ENCODE measurements around the gene DSP.
A peak's percentile ranks its signal among the peaks of the same experiment; 100 is the strongest.

Gene DSP

DNA sequence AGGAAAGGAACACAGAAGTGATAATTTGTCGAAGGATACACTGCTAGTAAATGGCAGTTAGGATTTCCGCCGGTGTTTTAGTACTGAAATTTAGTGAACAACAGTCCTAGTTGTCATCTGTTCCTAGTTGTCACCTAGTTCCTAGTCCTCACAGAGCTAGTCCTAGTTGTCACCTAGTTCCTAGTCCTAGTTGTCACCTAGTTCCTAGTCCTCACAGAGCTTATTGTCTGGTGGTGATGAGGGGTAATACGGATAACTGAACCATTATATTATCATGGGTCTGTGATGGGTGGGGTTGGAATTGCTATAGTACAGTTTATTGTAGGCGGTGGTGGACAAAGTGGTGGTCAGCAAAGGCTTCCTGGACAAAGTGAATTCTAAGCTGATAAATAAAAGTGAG is 50.3 kb downstream of the DSP start:
- Histone ChIP-seq H2AFZ (ENCODE audit: low read length) (no peak overlapping the region), H3K4me2 (ENCODE audit: low read depth, low read length, poor library complexity, severe bottlenecking) (peak overlapping the region; percentile 99), H3K4me1 (ENCODE audit: insufficient read depth, low read length, poor library complexity, severe bottlenecking) (peaks cover 43% of the 10 kb centered on the region), H3K79me2 (ENCODE audit: insufficient read depth, low read length) (peaks cover 55% of the 10 kb centered on the region), H4K20me1 (ENCODE audit: insufficient read depth, low read length, poor library complexity, severe bottlenecking) (peaks cover 43% of the 10 kb centered on the region), H3K36me3 (ENCODE audit: insufficient read depth, low read length) (peaks cover 16% of the 10 kb centered on the region; the same call in 1 of the 2 replicates), H3K9ac (ENCODE audit: low read depth, low read length, poor library complexity, severe bottlenecking) (peak overlapping the region; percentile 93), H3K9me2 (replicated peaks; ENCODE audit: low read depth, low read length) (no peaks in the 10 kb centered on the region), H3K4me3 (ENCODE audit: low read length, poor library complexity, severe bottlenecking) (peak overlapping the region; percentile 92), H3K27me3 (ENCODE audit: insufficient read depth, low read length, poor library complexity, severe bottlenecking) (no peaks in the 10 kb centered on the region), H3K9me3 (ENCODE audit: insufficient read depth, low read depth, low read length) (no peaks in the 10 kb centered on the region), H3F3A (ENCODE audit: low read depth) (no peaks in the 10 kb centered on the region)
- TF ChIP-seq, protein P1, sequence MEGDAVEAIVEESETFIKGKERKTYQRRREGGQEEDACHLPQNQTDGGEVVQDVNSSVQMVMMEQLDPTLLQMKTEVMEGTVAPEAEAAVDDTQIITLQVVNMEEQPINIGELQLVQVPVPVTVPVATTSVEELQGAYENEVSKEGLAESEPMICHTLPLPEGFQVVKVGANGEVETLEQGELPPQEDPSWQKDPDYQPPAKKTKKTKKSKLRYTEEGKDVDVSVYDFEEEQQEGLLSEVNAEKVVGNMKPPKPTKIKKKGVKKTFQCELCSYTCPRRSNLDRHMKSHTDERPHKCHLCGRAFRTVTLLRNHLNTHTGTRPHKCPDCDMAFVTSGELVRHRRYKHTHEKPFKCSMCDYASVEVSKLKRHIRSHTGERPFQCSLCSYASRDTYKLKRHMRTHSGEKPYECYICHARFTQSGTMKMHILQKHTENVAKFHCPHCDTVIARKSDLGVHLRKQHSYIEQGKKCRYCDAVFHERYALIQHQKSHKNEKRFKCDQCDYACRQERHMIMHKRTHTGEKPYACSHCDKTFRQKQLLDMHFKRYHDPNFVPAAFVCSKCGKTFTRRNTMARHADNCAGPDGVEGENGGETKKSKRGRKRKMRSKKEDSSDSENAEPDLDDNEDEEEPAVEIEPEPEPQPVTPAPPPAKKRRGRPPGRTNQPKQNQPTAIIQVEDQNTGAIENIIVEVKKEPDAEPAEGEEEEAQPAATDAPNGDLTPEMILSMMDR (conservative IDR thresholded peaks at IDR 0.05; ENCODE audit: low read length), result no peak
- no peak for TF ChIP-seq EZH2phosphoT487 (IDR thresholded peaks at IDR 0.05; ENCODE audit: borderline replicate concordance)

DNA sequence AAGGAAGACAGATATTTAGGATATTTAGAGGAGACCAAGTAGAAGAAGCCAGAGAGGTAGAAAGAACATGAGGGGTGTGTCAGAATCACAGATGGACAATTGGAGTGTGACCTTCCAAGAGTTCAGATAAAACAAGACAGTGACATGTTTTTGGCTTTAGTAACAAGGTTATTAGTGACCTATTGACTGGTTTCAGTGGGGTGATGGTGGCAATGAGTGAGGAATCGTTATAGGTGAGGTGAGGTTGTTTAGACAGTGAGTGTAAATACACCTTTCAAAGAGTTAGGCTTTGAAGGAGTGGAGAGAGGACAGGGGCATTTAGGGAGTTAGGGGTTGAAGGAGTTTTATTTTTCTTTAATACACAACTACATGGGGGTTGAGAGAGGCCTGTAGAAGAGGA is 51.8 kb downstream of the DSP start:
- no peak overlapping the region for H2AFZ ChIP-seq (ENCODE audit: low read length)
- peaks cover 46% of the 10 kb centered on the region for H3K4me1 ChIP-seq (ENCODE audit: insufficient read depth, low read length, poor library complexity, severe bottlenecking)
- peak overlapping the region; percentile 92 for H3K4me3 ChIP-seq (ENCODE audit: low read length, poor library complexity, severe bottlenecking)
- H3K36me3 ChIP-seq (ENCODE audit: insufficient read depth, low read length), result peaks cover 22% of the 10 kb centered on the region; the same call in 1 of the 2 replicates
- H3K9ac ChIP-seq (ENCODE audit: low read depth, low read length, poor library complexity, severe bottlenecking), result peak overlapping the region; percentile 93
- H3K4me2 ChIP-seq (ENCODE audit: low read depth, low read length, poor library complexity, severe bottlenecking), result peak overlapping the region; percentile 99
- no peaks in the 10 kb centered on the region for H3K9me2 ChIP-seq (replicated peaks; ENCODE audit: low read depth, low read length)
- H4K20me1 ChIP-seq (ENCODE audit: insufficient read depth, low read length, poor library complexity, severe bottlenecking), result peaks cover 43% of the 10 kb centered on the region
- TF ChIP-seq, protein P1 (conservative IDR thresholded peaks at IDR 0.05; ENCODE audit: low read length), result no peak
- TF ChIP-seq EZH2phosphoT487 (IDR thresholded peaks at IDR 0.05; ENCODE audit: borderline replicate concordance), result no peak
- no peaks in the 10 kb centered on the region for H3F3A ChIP-seq (ENCODE audit: low read depth)
- peaks cover 55% of the 10 kb centered on the region for H3K79me2 ChIP-seq (ENCODE audit: insufficient read depth, low read length)
- H3K9me3 ChIP-seq (ENCODE audit: insufficient read depth, low read depth, low read length), result no peaks in the 10 kb centered on the region
- H3K27me3 ChIP-seq (ENCODE audit: insufficient read depth, low read length, poor library complexity, severe bottlenecking), result no peaks in the 10 kb centered on the region

DNA sequence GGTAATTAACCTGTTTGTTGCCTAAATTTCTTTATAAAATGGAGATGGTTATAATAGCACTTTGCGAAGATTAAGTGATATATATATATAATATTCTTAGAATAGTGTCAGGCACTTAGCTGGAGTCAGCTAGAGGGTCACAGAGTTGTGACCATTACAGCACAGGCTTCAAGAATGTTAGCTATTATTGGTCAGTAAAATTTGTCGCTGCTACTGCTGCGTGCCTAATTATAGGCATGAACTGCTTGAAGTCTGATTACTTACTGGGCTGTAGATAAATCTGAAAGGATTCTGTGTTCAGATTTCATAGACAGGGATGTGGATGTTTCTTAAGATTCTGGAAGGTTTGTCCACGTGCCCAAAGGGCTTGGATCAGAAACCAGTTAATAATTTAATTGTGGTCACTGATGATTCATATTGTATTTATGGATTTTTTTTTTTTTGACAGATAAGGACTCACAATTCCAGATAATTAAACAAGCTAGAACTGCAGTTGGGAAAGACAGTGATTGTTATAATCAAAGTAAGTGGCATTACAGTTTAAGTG is 53.2 kb downstream of the DSP start:
- H3K9ac ChIP-seq (ENCODE audit: low read depth, low read length, poor library complexity, severe bottlenecking), result no peak overlapping the region
- H2AFZ ChIP-seq (ENCODE audit: low read length), result no peak overlapping the region

More for the DNA sequence above, 53.2 kb downstream of the DSP start:
- Histone ChIP-seq H3K9me2 (replicated peaks; ENCODE audit: low read depth, low read length) (no peaks in the 10 kb centered on the region), H3K4me2 (ENCODE audit: low read depth, low read length, poor library complexity, severe bottlenecking) (peak overlapping the region; percentile 99), H3K79me2 (ENCODE audit: insufficient read depth, low read length) (peaks cover 53% of the 10 kb centered on the region), H3K4me3 (ENCODE audit: low read length, poor library complexity, severe bottlenecking) (no peak overlapping the region), H3F3A (ENCODE audit: low read depth) (no peaks in the 10 kb centered on the region), H3K27me3 (ENCODE audit: insufficient read depth, low read length, poor library complexity, severe bottlenecking) (no peaks in the 10 kb centered on the region), H3K36me3 (ENCODE audit: insufficient read depth, low read length) (peaks cover 33% of the 10 kb centered on the region), H4K20me1 (ENCODE audit: insufficient read depth, low read length, poor library complexity, severe bottlenecking) (peaks cover 51% of the 10 kb centered on the region), H3K4me1 (ENCODE audit: insufficient read depth, low read length, poor library complexity, severe bottlenecking) (peaks cover 44% of the 10 kb centered on the region), H3K9me3 (ENCODE audit: insufficient read depth, low read depth, low read length) (no peaks in the 10 kb centered on the region)
- TF ChIP-seq EZH2phosphoT487 (IDR thresholded peaks at IDR 0.05; ENCODE audit: borderline replicate concordance), result no peak
- TF ChIP-seq, protein P1 (conservative IDR thresholded peaks at IDR 0.05; ENCODE audit: low read length), result no peak

Measured in Loucy (cell line).